H9 (cell line): Measurements from ENCODE around the gene OLIG1. TPM values are rescaled to one million over a fixed set of nuclear protein-coding genes. Genes with fewer than 3 reads are reported as not detected.

Experiments
- DNase-seq: peaks from one replicate; pipeline ENCODE4 v3.0.0-alpha.2; 2017
- H2AFZ ChIP-seq: one replicate; pipeline ENCODE4 v1.6.1; 2013; ENCODE audit warnings: mild to moderate bottlenecking, low read length, control low read depth, moderate library complexity
- H2AK5ac ChIP-seq: 2 replicates; pipeline ENCODE4 v1.6.1; 2013; ENCODE audit warnings: low read length, control low read depth, mixed read lengths; ENCODE audit not compliant: insufficient read length
- H2BK120ac ChIP-seq: one replicate; pipeline ENCODE4 v1.6.1; 2013; ENCODE audit warnings: low read depth, mild to moderate bottlenecking, low read length, control low read depth, inconsistent platforms; ENCODE audit not compliant: poor library complexity, severe bottlenecking
- H2BK12ac ChIP-seq: 2 replicates; pipeline ENCODE4 v1.6.1; 2013; ENCODE audit warnings: low read length, control low read depth, mixed read lengths, low read depth; ENCODE audit not compliant: insufficient read length
- H2BK15ac ChIP-seq: 2 replicates; pipeline ENCODE4 v1.6.1; 2013; ENCODE audit warnings: low read depth, low read length, control low read depth
- H2BK20ac ChIP-seq: one replicate; pipeline ENCODE4 v1.6.1; 2013; ENCODE audit warnings: low read depth, mild to moderate bottlenecking, low read length, control low read depth, inconsistent platforms; ENCODE audit not compliant: poor library complexity, severe bottlenecking
- H2BK5ac ChIP-seq: 2 replicates; pipeline ENCODE4 v1.6.1; 2013; ENCODE audit warnings: low read length, control low read depth, mixed read lengths; ENCODE audit not compliant: insufficient read length
- H3K14ac ChIP-seq: 2 replicates; pipeline ENCODE4 v1.6.1; 2013; ENCODE audit warnings: low read length, control low read depth; ENCODE audit not compliant: insufficient read depth
- H3K18ac ChIP-seq: 2 replicates; pipeline ENCODE4 v1.6.1; 2013; ENCODE audit warnings: low read depth, mild to moderate bottlenecking, mixed read lengths, low read length, control low read depth; ENCODE audit not compliant: insufficient read length
- H3K23ac ChIP-seq: 2 replicates; pipeline ENCODE4 v1.6.1; 2013; ENCODE audit warnings: low read length, control low read depth, mixed read lengths, low read depth; ENCODE audit not compliant: insufficient read length
- H3K23me2 ChIP-seq: 2 replicates; pipeline ENCODE4 v1.6.1; 2013; ENCODE audit warnings: low read depth, mild to moderate bottlenecking, mixed read lengths, low read length, control low read depth; ENCODE audit not compliant: insufficient read length, poor library complexity, severe bottlenecking
- H3K27ac ChIP-seq: 2 replicates; pipeline ENCODE4 v1.5.1; 2013; ENCODE audit warnings: low read length, control low read depth, mixed read lengths, low read depth; ENCODE audit not compliant: insufficient read length
- H3K27me3 ChIP-seq: 2 replicates; pipeline ENCODE4 v1.6.1; 2013; ENCODE audit warnings: low read length, control low read depth, inconsistent platforms; ENCODE audit not compliant: insufficient read depth
- H3K4ac ChIP-seq: 2 replicates; pipeline ENCODE4 v1.6.1; 2013; ENCODE audit warnings: low read depth, mild to moderate bottlenecking, control low read depth, inconsistent platforms, low read length, moderate library complexity
- H3K4me1 ChIP-seq: 2 replicates; pipeline ENCODE4 v1.6.1; 2013; ENCODE audit warnings: low read length, control low read depth, inconsistent platforms; ENCODE audit not compliant: insufficient read depth
- H3K4me2 ChIP-seq: 2 replicates; pipeline ENCODE4 v1.6.1; 2013; ENCODE audit warnings: low read length, control low read depth, mixed read lengths; ENCODE audit not compliant: insufficient read length, insufficient read depth
- H3K56ac ChIP-seq: 2 replicates; pipeline ENCODE4 v1.6.1; 2013; ENCODE audit warnings: low read depth, mild to moderate bottlenecking, mixed read lengths, low read length, control low read depth; ENCODE audit not compliant: insufficient read length
- H3K79me1 ChIP-seq: 2 replicates; pipeline ENCODE4 v1.6.1; 2013; ENCODE audit warnings: low read depth, mild to moderate bottlenecking, moderate library complexity, low read length, control low read depth, inconsistent platforms; ENCODE audit not compliant: insufficient read depth, poor library complexity, severe bottlenecking
- H3K79me2 ChIP-seq: 2 replicates; pipeline ENCODE4 v1.6.1; 2013; ENCODE audit warnings: low read length, control low read depth, inconsistent platforms; ENCODE audit not compliant: insufficient read depth
- H3K9ac ChIP-seq: 2 replicates; pipeline ENCODE4 v1.6.1; 2013; ENCODE audit warnings: low read length, control low read depth, mixed read lengths; ENCODE audit not compliant: insufficient read length; ENCODE audit errors: extremely low read depth
- H3K9me3 ChIP-seq: one replicate; pipeline ENCODE4 v1.6.1; 2013; ENCODE audit warnings: low read depth, low read length, inconsistent platforms; ENCODE audit not compliant: control insufficient read depth
- H3T11ph ChIP-seq: one replicate; pipeline ENCODE4 v1.6.1; 2013; ENCODE audit warnings: mild to moderate bottlenecking, low read length, control low read depth, inconsistent platforms
- H4K20me1 ChIP-seq: one replicate; pipeline ENCODE4 v1.6.1; 2013; ENCODE audit not compliant: control insufficient read depth, insufficient read length, insufficient read depth
- H4K5ac ChIP-seq: 2 replicates; pipeline ENCODE4 v1.6.1; 2013; ENCODE audit warnings: low read depth, mild to moderate bottlenecking, mixed read lengths, low read length, control low read depth; ENCODE audit not compliant: insufficient read length
- H4K8ac ChIP-seq: replicated peaks from 2 replicates; pipeline ENCODE4 v1.6.1; 2013; ENCODE audit warnings: low read length, control low read depth, mixed read lengths, low read depth; ENCODE audit not compliant: insufficient read length
- H4K91ac ChIP-seq: 2 replicates; pipeline ENCODE4 v1.6.1; 2013; ENCODE audit warnings: low read depth, mild to moderate bottlenecking, moderate library complexity, mixed read lengths, low read length, control low read depth; ENCODE audit not compliant: insufficient read length
- H3K27ac Mint-ChIP-seq, 3 experiments: 2 replicates in 2 of 3; 3 replicates in 1 of 3; pipeline ENCODE4 v1.8.0; 2020 to 2021; ENCODE audit warnings: mixed read lengths in 3 of 3, mild to moderate bottlenecking in 1 of 3, moderate library complexity in 1 of 3
- H3K27me3 Mint-ChIP-seq: 2 replicates; pipeline ENCODE4 v1.8.0; 2021; ENCODE audit warnings: low read depth, mild to moderate bottlenecking, moderate library complexity, mixed read lengths
- H3K36me3 Mint-ChIP-seq, 3 experiments: 2 replicates in 2 of 3; 3 replicates in 1 of 3; pipeline ENCODE4 v1.8.0; 2020 to 2021; ENCODE audit warnings: low read depth in 3 of 3, mixed read lengths in 3 of 3; ENCODE audit not compliant: insufficient read depth in 1 of 3
- H3K4me1 Mint-ChIP-seq, 2 experiments: 2 replicates each; pipeline ENCODE4 v1.8.0; 2020; ENCODE audit warnings: mixed read lengths in 2 of 2
- H3K4me3 Mint-ChIP-seq, 2 experiments: 2 replicates in 1 of 2; 3 replicates in 1 of 2; pipeline ENCODE4 v1.8.0; 2020 to 2021; ENCODE audit warnings: mild to moderate bottlenecking in 2 of 2, mixed read lengths in 2 of 2, moderate library complexity in 1 of 2
- H3K9me3 Mint-ChIP-seq, 2 experiments: 2 replicates in 1 of 2; 3 replicates in 1 of 2; pipeline ENCODE4 v1.8.0; 2020; ENCODE audit warnings: mild to moderate bottlenecking in 2 of 2, mixed read lengths in 2 of 2, moderate library complexity in 1 of 2
- CTCF ChIP-seq: fragments of 200-600 bp; sonication (generic); conservative IDR thresholded peaks from 3 replicates; pipeline ENCODE4 v1.8.0; 2021; ENCODE audit warnings: antibody characterized with exemption, mild to moderate bottlenecking
- WGBS: extraction: QIAGEN DNeasy Blood & Tissue Kit; methylation state at CpG from one replicate; pipeline ENCODE4 v1.1.7; 2013; ENCODE audit warnings: missing lambda C conversion rate, low lambda C conversion rate, mixed read lengths; ENCODE audit not compliant: insufficient read length; ENCODE audit errors: extremely low coverage; 5-methylcytosine and 5-hydroxymethylcytosine counted together
- total RNA-seq: library from RNA; stranded (reverse); gene quantifications from 2 replicates; pipeline ENCODE4 v1.2.1, GENCODE V29; 2021

The OLIG1 gene
- total RNA-seq, 1 experiment from 2014 or later = 0.31 TPM

GRCh38 chr21:33061233-33061632, 8.7 kb upstream of the OLIG1 start:
- H3K79me1 ChIP-seq = no peaks in the 10 kb centered on the region
- H4K91ac ChIP-seq = no peak overlapping the region
- H2BK12ac ChIP-seq = no peak overlapping the region
- H4K8ac ChIP-seq = no peak overlapping the region
- no peak for DNase-seq
- no peaks in the 10 kb centered on the region for H3K9me3 ChIP-seq
- no peaks in the 10 kb centered on the region for H3K79me2 ChIP-seq
- H3K27me3 ChIP-seq = peaks cover 9% of the 10 kb centered on the region
- Mint-ChIP-seq H3K4me3 (no peak overlapping the region), H3K36me3 (no peaks in the 10 kb centered on the region; a peak in 1 of 7 replicates), H3K9me3 (no peaks in the 10 kb centered on the region), H3K4me1 (peaks cover 10 to 11% of the 10 kb centered on the region in 2 experiments), H3K27me3 (peaks cover 83% of the 10 kb centered on the region), H3K27ac (no peak overlapping the region)
- H3K4me2 ChIP-seq = no peak overlapping the region
- H3K27ac ChIP-seq = no peak overlapping the region
- no peak overlapping the region for H3K9ac ChIP-seq
- no peak overlapping the region for H3K23ac ChIP-seq
- WGBS = no CpG with 5 or more reads among the region's 4 CpGs
- no peak overlapping the region for H3K18ac ChIP-seq
- no peak overlapping the region for H2BK20ac ChIP-seq
- no peak overlapping the region for H3K14ac ChIP-seq
- no peaks in the 10 kb centered on the region for H3K23me2 ChIP-seq
- no peaks in the 10 kb centered on the region; the same call in 1 of the 2 replicates for H3K4me1 ChIP-seq
- no peak overlapping the region for H3K4ac ChIP-seq
- H2AFZ ChIP-seq = no peak overlapping the region
- H4K20me1 ChIP-seq = no peaks in the 10 kb centered on the region
- H2AK5ac ChIP-seq = no peak overlapping the region
- H4K5ac ChIP-seq = no peak overlapping the region
- no peak overlapping the region for H3K56ac ChIP-seq
- H2BK15ac ChIP-seq = no peak overlapping the region
- no peak overlapping the region for H2BK5ac ChIP-seq
- no peak for TF ChIP-seq CTCF
- H2BK120ac ChIP-seq = no peak overlapping the region
- H3T11ph ChIP-seq = no peak overlapping the region
